ENCODE data around the gene AP1G2. TPM values are rescaled to one million over a fixed set of nuclear protein-coding genes. Genes with fewer than 3 reads are reported as not detected.
"Not testable (repeated sequence)": the region's sequence is repeated elsewhere in the genome, so short reads cannot be mapped to it uniquely, and the experiment has no call there.

The AP1G2 gene
- total RNA-seq, 1 donor from 2014 or later = 146 TPM

DNA sequence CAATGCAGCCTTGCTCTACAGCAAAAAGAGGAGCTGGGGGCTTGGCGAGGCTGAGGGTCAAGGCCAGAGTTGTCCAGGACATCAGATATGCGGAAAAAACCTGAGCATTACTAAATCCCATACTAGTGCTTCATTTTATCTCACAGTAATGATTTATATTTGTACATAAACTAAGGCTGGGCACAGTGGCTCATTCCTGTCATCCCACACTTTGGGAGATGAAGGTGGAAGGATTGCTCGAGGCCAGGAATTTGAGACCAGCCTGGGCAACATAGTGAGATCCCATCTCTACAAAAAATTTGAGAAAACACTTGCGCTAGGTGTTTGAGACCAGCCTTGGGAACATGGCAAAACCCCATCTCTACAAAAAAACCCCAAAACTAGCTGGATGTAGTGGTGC is 22.6 kb upstream of the AP1G2 start:
- Histone ChIP-seq H3K9me3 (no peaks in the 10 kb centered on the region), H3K4me3 (no peak overlapping the region), H3K36me3 (no peaks in the 10 kb centered on the region), H3K27me3 (ENCODE audit: low read depth) (no peaks in the 10 kb centered on the region), H3K4me1 (peaks cover 7% of the 10 kb centered on the region), H3K27ac (no peak overlapping the region)
- no peak for ATAC-seq
- DNase-seq = no peak
- TF ChIP-seq, protein P1, sequence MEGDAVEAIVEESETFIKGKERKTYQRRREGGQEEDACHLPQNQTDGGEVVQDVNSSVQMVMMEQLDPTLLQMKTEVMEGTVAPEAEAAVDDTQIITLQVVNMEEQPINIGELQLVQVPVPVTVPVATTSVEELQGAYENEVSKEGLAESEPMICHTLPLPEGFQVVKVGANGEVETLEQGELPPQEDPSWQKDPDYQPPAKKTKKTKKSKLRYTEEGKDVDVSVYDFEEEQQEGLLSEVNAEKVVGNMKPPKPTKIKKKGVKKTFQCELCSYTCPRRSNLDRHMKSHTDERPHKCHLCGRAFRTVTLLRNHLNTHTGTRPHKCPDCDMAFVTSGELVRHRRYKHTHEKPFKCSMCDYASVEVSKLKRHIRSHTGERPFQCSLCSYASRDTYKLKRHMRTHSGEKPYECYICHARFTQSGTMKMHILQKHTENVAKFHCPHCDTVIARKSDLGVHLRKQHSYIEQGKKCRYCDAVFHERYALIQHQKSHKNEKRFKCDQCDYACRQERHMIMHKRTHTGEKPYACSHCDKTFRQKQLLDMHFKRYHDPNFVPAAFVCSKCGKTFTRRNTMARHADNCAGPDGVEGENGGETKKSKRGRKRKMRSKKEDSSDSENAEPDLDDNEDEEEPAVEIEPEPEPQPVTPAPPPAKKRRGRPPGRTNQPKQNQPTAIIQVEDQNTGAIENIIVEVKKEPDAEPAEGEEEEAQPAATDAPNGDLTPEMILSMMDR (IDR thresholded peaks at IDR 0.05) = no peak
- intact Hi-C loops (cut with DNase I) = no loop called here

DNA sequence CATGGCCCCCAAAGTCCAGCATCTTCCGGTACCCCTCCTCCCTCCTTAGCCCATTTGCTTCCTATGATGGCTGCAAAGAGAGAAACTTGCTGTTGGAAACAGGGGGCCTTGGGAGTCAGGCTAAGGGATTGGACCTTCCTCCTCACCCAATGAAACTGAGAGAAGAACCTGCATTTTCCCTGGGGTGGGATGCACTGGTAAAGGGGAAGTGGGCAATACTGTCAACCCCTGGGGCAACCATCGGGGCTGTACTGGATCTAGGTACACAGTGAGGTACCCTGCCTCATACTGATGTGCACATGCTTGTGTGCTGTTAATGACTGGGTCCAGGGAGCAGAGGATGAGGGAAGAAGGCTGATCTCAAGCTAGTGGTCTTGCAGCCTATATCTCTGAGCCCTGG is 22.0 kb upstream of the AP1G2 start:
- no peaks in the 10 kb centered on the region for H3K9me3 ChIP-seq
- DNase-seq (no peak), ATAC-seq (peak; percentile 14 to 34)
- intact Hi-C loops (cut with DNase I) = no loop called here
- H3K27me3 ChIP-seq (ENCODE audit: low read depth) = no peaks in the 10 kb centered on the region
- no peak overlapping the region for H3K27ac ChIP-seq
- H3K4me3 ChIP-seq = no peak overlapping the region
- H3K36me3 ChIP-seq = no peaks in the 10 kb centered on the region
- TF ChIP-seq, protein P1 (IDR thresholded peaks at IDR 0.05) = no peak
- peaks cover 7% of the 10 kb centered on the region for H3K4me1 ChIP-seq

DNA sequence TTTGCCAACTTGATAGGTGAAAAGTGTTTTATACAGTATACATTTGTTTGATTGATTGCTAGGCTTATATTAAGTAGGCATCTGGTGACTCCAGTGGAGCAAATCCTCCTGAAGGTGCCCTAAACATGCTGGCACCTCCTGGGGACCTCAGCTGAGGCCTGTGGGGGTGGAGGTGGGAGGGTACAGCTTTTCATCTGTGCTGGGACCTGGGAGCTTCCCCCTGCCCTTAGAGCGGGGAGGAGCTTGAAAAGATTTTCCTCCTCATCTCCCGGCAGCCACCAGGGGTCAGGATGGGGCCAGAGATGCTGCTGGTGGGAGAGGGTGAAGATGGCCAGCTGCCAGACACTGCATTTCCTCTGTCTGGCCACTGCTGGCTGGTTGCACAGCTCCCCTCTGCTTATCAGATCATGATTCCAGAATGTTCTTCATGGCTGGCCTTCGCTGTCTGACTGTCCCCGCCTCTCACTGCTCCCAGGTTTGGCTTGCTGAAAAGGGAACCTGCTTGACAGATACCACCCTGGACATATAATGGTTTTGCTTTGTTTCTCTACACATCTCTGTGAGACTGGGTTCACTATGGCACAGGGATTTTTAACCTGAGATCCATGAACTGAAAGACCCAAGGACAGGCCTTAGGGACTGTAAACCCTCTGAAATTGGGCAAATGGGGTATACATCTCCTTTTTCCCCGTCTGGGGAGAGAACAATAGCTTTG is 21.4 kb upstream of the AP1G2 start:
- H3K4me3 ChIP-seq = no peak overlapping the region
- H3K9me3 ChIP-seq = no peaks in the 10 kb centered on the region
- DNase-seq (peak; percentile 94), ATAC-seq (peak; percentile 99)
- intact Hi-C loops (cut with DNase I) = no loop called here
- H3K4me1 ChIP-seq = peaks cover 7% of the 10 kb centered on the region
- H3K27ac ChIP-seq = no peak overlapping the region
- TF ChIP-seq, protein P1 (IDR thresholded peaks at IDR 0.05) = peak; percentile 88
- no peaks in the 10 kb centered on the region for H3K27me3 ChIP-seq (ENCODE audit: low read depth)
- no peaks in the 10 kb centered on the region for H3K36me3 ChIP-seq

DNA sequence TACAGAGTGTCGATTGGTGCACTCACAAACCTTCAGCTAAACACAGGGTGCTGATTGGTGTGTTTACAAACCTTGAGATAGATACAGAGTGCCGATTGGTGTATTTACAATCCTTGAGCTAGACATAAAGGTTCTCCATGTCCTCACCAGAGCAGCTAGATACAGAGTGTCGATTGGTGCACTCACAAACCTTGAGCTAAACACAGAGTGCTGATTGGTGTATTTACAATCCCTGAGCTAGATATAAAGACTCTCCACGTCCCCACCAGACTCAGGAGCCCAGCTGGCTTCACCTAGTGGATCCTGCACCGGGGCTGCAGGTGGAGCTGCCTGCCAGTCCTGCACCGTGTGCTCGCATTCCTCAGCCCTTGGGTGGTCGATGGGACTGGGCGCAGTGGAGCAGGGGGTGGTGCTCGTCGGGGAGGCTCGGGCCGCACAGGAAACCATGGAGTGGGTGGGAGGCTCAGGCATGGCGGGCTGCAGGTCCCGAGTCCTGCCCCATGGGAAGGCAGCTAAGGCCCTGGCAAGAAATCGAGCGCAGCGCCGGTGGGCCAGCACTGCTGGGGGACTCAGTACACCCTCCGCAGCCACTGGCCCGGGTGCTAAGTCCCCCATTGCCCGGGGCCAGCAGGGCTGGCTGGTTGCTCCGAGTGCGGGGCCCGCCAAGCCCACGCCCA is 17.1 kb upstream of the AP1G2 start:
- DNase-seq; H3K9me3 ChIP-seq; H3K27ac ChIP-seq; H3K27me3 ChIP-seq (ENCODE audit: low read depth); ATAC-seq; intact Hi-C loops (cut with DNase I); H3K4me3 ChIP-seq; H3K36me3 ChIP-seq; H3K4me1 ChIP-seq: not testable (repeated sequence)

DNA sequence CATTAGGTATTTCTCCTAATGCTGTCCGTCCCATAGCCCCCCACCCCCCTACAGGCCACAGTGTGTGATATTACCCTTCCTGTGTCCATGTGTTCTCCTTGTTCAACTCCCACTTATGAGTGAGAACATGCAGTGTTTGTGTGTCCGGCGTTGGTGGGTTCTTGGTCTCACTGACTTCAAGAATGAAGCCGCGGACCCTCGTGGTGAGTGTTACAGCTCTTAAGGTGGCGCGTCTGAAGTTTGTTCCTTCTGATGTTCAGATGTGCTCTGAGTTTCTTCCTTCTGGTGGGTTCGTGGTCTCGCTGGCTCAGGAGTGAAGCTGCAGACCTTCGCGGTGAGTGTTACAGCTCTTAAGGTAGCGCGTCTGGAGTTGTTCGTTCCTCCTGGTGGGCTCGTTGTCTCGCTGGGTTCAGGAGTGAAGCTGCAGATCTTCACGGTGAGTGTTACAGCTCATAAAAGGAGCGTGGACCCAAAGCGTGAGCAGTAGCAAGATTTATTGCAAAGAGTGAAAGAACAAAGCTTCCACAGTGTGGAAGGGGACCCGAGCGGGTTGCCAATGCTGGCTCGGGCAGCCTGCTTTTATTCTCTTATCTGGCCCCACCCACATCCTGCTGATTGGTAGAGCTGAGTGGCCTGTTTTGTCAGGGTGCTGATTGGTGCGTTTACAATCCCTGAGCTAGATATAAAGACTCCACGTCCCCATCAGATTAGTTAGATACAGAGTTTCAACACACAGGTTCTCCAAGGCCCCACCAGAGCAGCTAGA is 16.4 kb upstream of the AP1G2 start:
- ATAC-seq; H3K4me3 ChIP-seq; DNase-seq; H3K4me1 ChIP-seq; intact Hi-C loops (cut with DNase I); H3K27ac ChIP-seq; H3K27me3 ChIP-seq (ENCODE audit: low read depth); H3K36me3 ChIP-seq; H3K9me3 ChIP-seq: not testable (repeated sequence)

DNA sequence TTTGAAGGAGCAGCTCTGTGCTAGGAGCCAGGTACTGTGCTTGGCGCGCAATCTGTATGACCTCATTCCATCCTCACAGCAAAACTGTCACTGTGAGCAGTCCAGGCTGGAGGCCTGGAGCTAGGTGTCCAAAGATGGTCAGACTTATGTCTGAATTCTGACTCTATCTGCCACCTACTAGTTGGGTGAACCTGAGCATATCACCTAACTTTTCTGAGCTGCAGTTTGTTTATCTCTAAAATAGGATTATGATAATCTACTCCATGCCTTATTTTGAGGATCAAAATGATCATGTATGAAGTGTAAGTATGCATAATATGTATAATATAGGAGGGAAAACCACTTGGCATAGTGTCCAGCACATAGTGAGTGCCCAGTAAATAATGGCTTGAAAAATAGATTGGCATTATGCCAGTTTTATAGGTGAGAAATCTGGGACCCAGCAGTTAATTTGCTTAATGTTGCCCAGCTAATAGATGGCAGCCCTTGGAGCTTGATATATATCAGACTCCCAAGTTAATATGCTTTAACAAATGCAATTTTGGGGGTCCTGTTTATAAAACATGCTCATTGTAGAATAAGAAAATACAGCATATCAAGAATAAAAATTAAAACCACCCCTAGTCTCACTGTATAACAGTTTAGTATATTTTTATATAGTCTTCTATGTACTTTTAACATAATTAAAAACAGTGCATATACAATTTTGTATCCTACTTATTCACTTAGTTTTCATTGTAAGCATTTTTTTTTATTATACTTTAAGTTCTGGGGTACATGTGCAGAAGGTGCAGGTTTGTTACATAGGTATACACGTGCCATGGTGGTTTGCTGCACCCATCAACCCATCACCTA is 15.5 kb upstream of the AP1G2 start:
- H3K4me3 ChIP-seq = no peak overlapping the region
- H3K36me3 ChIP-seq = no peaks in the 10 kb centered on the region
- ATAC-seq (no peak), DNase-seq (no peak)
- TF ChIP-seq, protein P1 (IDR thresholded peaks at IDR 0.05) = no peak
- no peak overlapping the region for H3K27ac ChIP-seq
- H3K27me3 ChIP-seq (ENCODE audit: low read depth) = peaks cover 7% of the 10 kb centered on the region
- H3K4me1 ChIP-seq = no peaks in the 10 kb centered on the region
- intact Hi-C loops (cut with DNase I) = no loop called here
- no peaks in the 10 kb centered on the region for H3K9me3 ChIP-seq
